ENCODE data around the gene SLC37A2. TPM values are rescaled to one million over a fixed set of nuclear protein-coding genes. Genes with fewer than 3 reads are reported as not detected.

Gene SLC37A2
- total RNA-seq, 6 experiments from 2014 or later, result 1.7 to 4.5 (median 3.7) TPM

DNA sequence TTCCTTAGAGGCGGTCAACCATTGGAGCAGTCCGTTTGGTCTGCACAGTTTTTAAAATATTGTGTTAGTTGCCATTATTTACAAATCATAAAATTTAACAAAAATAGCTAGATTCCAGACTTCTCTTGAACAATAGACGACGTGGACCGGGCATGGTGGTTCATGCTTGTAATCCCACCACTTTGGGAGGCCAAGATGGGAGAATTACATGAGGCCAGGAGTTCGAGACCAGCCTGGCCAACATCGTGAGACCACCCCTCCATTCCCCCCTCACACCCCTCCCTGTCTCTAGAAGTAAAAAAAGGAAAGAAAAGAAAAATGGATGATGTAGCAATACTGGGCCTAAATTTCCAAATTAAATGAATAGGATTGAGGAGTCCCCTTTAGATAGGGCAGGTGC lies 965 bp downstream of the SLC37A2 start:
- Mint-ChIP-seq H3K4me1 (ENCODE audit: low read depth) (peaks cover 17% of the 10 kb centered on the region), H3K4me3 (peak overlapping the region; percentile 93), H3K27me3 (ENCODE audit: insufficient read depth) (peaks cover 3% of the 10 kb centered on the region; the same call in 1 of the 2 replicates), H3K27ac (no peak overlapping the region), H3K36me3 (ENCODE audit: low read depth) (no peaks in the 10 kb centered on the region), H3K9me3 (no peaks in the 10 kb centered on the region)
- DNase-seq, result no peak
- TF ChIP-seq, protein P1, sequence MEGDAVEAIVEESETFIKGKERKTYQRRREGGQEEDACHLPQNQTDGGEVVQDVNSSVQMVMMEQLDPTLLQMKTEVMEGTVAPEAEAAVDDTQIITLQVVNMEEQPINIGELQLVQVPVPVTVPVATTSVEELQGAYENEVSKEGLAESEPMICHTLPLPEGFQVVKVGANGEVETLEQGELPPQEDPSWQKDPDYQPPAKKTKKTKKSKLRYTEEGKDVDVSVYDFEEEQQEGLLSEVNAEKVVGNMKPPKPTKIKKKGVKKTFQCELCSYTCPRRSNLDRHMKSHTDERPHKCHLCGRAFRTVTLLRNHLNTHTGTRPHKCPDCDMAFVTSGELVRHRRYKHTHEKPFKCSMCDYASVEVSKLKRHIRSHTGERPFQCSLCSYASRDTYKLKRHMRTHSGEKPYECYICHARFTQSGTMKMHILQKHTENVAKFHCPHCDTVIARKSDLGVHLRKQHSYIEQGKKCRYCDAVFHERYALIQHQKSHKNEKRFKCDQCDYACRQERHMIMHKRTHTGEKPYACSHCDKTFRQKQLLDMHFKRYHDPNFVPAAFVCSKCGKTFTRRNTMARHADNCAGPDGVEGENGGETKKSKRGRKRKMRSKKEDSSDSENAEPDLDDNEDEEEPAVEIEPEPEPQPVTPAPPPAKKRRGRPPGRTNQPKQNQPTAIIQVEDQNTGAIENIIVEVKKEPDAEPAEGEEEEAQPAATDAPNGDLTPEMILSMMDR (IDR thresholded peaks at IDR 0.05), result no peak

DNA sequence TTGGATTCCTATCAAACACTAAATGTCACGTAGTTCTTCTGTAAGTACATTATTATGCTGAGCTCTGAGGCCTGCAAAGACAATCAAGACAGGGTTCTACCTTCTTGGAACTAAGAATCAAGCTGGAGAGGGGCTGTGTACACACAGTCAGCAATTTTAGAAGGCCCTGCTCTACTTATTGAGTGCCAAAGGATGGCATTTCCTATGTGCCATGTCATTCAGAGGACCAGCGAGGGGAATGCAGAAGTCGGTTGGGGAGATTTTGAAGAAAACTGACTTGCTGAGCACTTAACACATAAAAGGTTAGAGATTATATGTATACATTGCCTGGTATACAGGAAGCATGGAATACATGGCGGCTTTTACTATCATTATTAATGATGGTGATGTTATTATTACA lies 5.3 kb downstream of the SLC37A2 start:
- H3K27me3 Mint-ChIP-seq (ENCODE audit: insufficient read depth), result peaks cover 6% of the 10 kb centered on the region

DNA sequence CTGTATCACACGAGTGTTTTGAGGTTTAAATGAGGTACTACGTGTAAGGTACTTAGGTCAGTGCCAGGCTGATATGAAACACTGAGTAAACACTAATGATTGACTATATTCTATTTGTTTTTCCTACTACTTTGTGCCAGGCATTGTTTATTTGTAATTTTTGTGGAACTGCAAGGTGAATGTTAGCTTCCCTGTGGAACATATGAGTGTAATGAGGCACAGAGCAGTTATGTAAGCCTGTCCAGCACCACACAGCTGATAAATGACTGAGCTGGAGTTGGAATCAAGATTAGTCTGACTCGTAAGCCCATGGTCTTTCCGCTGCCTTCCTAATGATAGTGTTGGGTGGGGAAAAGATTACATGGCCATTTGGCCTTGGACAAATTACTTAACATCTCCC lies 5.9 kb downstream of the SLC37A2 start:
- DNase-seq, result no peak
- Mint-ChIP-seq H3K36me3 (ENCODE audit: low read depth) (no peaks in the 10 kb centered on the region), H3K27me3 (ENCODE audit: insufficient read depth) (peaks cover 7% of the 10 kb centered on the region), H3K4me1 (ENCODE audit: low read depth) (peaks cover 34% of the 10 kb centered on the region), H3K4me3 (no peak overlapping the region), H3K9me3 (no peaks in the 10 kb centered on the region), H3K27ac (no peak overlapping the region)
- TF ChIP-seq, protein P1 (IDR thresholded peaks at IDR 0.05), result no peak

More for the DNA sequence above, 5.3 kb downstream of the SLC37A2 start:
- H3K9me3 Mint-ChIP-seq, result no peaks in the 10 kb centered on the region
- no peak overlapping the region for H3K27ac Mint-ChIP-seq
- TF ChIP-seq, protein P1 (IDR thresholded peaks at IDR 0.05), result no peak
- peaks cover 38% of the 10 kb centered on the region for H3K4me1 Mint-ChIP-seq (ENCODE audit: low read depth)
- H3K36me3 Mint-ChIP-seq (ENCODE audit: low read depth), result no peaks in the 10 kb centered on the region
- no peak for DNase-seq
- no peak overlapping the region for H3K4me3 Mint-ChIP-seq

DNA sequence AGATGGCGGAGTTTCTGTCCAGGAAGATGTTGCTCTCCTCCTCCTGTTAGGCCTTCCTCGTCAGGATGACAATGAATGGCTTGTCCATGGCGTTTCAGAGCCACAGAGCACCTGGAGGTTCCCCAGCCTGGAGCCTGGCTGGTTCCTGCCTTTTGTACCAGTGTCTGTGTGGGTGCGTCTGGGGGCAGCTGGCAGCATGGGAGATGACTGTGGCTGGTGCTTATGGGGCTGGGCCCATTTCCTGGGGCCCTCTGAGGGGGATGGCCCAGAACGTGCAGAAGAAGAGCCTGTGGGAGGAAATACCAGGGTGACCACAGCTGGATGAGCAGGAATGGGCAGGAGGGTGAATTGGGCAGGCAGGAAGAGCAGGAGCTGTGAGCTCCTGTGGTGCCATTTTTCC lies 6.7 kb downstream of the SLC37A2 start:
- Mint-ChIP-seq H3K4me3 (no peak overlapping the region), H3K36me3 (ENCODE audit: low read depth) (no peaks in the 10 kb centered on the region), H3K27ac (peak overlapping the region; percentile 52), H3K9me3 (no peaks in the 10 kb centered on the region), H3K27me3 (ENCODE audit: insufficient read depth) (peaks cover 7% of the 10 kb centered on the region), H3K4me1 (ENCODE audit: low read depth) (peaks cover 29% of the 10 kb centered on the region)
- DNase-seq, result no peak
- TF ChIP-seq, protein P1 (IDR thresholded peaks at IDR 0.05), result no peak

DNA sequence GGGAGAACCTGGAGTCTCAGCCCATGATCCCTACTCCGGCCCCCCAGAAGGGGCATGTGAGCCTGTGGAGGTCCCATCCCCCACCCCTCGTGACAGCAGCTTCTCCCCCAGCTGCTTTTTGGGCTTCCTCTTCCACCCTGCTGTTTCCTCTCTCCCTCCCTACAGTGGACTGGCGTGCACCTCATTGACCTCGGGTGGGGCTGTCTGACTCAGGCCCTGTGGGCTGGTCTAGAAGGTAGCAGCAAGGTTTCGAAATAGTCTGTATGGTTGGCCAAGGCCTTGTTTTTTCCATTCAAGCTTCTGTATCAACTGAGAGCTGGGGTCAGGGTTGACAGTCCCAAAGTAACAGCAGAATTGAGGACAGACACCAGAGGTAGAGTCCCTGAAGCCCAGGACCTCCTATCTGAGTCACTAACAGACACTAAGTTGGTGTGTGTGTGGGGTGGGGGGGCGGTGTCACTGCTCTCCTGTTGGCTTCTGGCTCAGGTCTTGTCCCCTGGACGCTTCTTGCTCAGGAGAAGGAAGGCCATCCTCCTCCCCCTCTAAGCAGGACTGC lies 7.7 kb downstream of the SLC37A2 start:
- H3K27me3 Mint-ChIP-seq (ENCODE audit: insufficient read depth), result peaks cover 4% of the 10 kb centered on the region
- no peak overlapping the region for H3K4me3 Mint-ChIP-seq
- H3K36me3 Mint-ChIP-seq (ENCODE audit: low read depth), result no peaks in the 10 kb centered on the region
- TF ChIP-seq, protein P1 (IDR thresholded peaks at IDR 0.05), result no peak
- H3K4me1 Mint-ChIP-seq (ENCODE audit: low read depth), result peaks cover 36% of the 10 kb centered on the region
- DNase-seq, result peak; percentile 49
- peak overlapping the region; percentile 47 for H3K27ac Mint-ChIP-seq
- no peaks in the 10 kb centered on the region for H3K9me3 Mint-ChIP-seq
